ENCODE results near the gene SYNE1.

- TF ChIP-seq CTCF (IDR thresholded peaks at IDR 0.05; ENCODE audit: low read depth, low read length, missing input control) = no peak
- no peak for TF ChIP-seq REST (IDR thresholded peaks at IDR 0.05)
- no peak for TF ChIP-seq RAD21 (IDR thresholded peaks at IDR 0.05)
- no peak for TF ChIP-seq ZBTB33 (IDR thresholded peaks at IDR 0.05)
- no peak for TF ChIP-seq NR2F2 (IDR thresholded peaks at IDR 0.05)
- no peak for TF ChIP-seq GABPA (IDR thresholded peaks at IDR 0.05 in 1 of 2, conservative IDR thresholded peaks at IDR 0.05 in 1 of 2)
- no peak for TF ChIP-seq MAX (IDR thresholded peaks at IDR 0.05)
- TF ChIP-seq TAF1 (conservative IDR thresholded peaks at IDR 0.05) = no peak
Observed at GRCh38 chr6:152096863-152097496, 540.2 kb downstream of the SYNE1 start.
